Activated CD8-positive, alpha-beta memory T cell treated with anti-CD3 and anti-CD28 coated beads, Interleukin-2, amount 50 U/mL, for 24 hours (primary cell): ENCODE results near the gene EEIG1.

Experiments used
- DNase-seq: peaks from one replicate; pipeline ENCODE4 v3.0.0-alpha.2; 2020; ENCODE audit errors: extremely low read depth

EEIG1 gene

GRCh38 chr9:127959841-127960409 is 20.9 kb downstream of the EEIG1 start:
- no peak for DNase-seq

- DNase-seq = no peak
These were observed 21.4 kb downstream of the EEIG1 start for GRCh38 chr9:127959398-127959797.

GRCh38 chr9:127958728-127959127 is 22.1 kb downstream of the EEIG1 start:
- no peak for DNase-seq

GRCh38 chr9:127955294-127956015 is 25.3 kb downstream of the EEIG1 start:
- peak; percentile 69 for DNase-seq

- DNase-seq = no peak
These were observed 25.9 kb downstream of the EEIG1 start for GRCh38 chr9:127954831-127955293.

- no peak for DNase-seq
These were observed 26.9 kb downstream of the EEIG1 start for GRCh38 chr9:127953768-127954505.

GRCh38 chr9:127953154-127953553 is 27.6 kb downstream of the EEIG1 start:
- no peak for DNase-seq

GRCh38 chr9:127950513-127951289 is 30.1 kb downstream of the EEIG1 start:
- DNase-seq = no peak

- DNase-seq = no peak
These were observed 30.8 kb downstream of the EEIG1 start for GRCh38 chr9:127949827-127950512.

GRCh38 chr9:127947841-127948710 is 32.7 kb downstream of the EEIG1 start:
- no peak for DNase-seq

GRCh38 chr9:127946728-127947127 is 34.1 kb downstream of the EEIG1 start:
- DNase-seq = no peak

- DNase-seq = no peak
These were observed 34.8 kb downstream of the EEIG1 start for GRCh38 chr9:127945942-127946341.

- DNase-seq = no peak
These were observed 35.5 kb downstream of the EEIG1 start for GRCh38 chr9:127945338-127945737.

- no peak for DNase-seq
These were observed 36.1 kb downstream of the EEIG1 start for GRCh38 chr9:127944586-127945218.

- DNase-seq = peak; percentile 60
These were observed 37.1 kb downstream of the EEIG1 start for GRCh38 chr9:127943731-127944144.

GRCh38 chr9:127943011-127943662 is 37.7 kb downstream of the EEIG1 start:
- DNase-seq = no peak

- no peak for DNase-seq
These were observed 38.4 kb downstream of the EEIG1 start for GRCh38 chr9:127942216-127943010.

GRCh38 chr9:127941961-127942215 is 38.9 kb downstream of the EEIG1 start:
- DNase-seq = no peak
